HepG2 (cell line): ENCODE results near the gene GNA15. TPM values are rescaled to one million over a fixed set of nuclear protein-coding genes. Genes with fewer than 3 reads are reported as not detected.

ENCODE experiments used
- BHLHE40 ChIP-seq: IDR thresholded peaks from 2 replicates; pipeline ENCODE4 v1.6.1; 2011; ENCODE audit warnings: low read length, improper control_type of control experiment
- CHD2 ChIP-seq: IDR thresholded peaks from 2 replicates; pipeline ENCODE4 v1.6.1; 2011; ENCODE audit warnings: low read depth, low read length, improper control_type of control experiment
- FIP1L1 ChIP-seq: fragments of 200-400 bp; formaldehyde crosslinking; IDR thresholded peaks from 2 replicates; pipeline ENCODE4 v1.6.1; 2018; ENCODE audit warnings: low read depth, mild to moderate bottlenecking, low read length, moderate library complexity, borderline replicate concordance; ENCODE audit not compliant: insufficient read depth
- GPN1 ChIP-seq: sonication (generic); formaldehyde crosslinking; IDR thresholded peaks from 2 replicates; pipeline ENCODE4 v1.5.1; 2020; ENCODE audit warnings: missing genetic modification reagents, borderline replicate concordance
- GTF3A ChIP-seq: sonication (generic); formaldehyde crosslinking; conservative IDR thresholded peaks from 2 replicates; pipeline ENCODE4 v1.4.0; 2020; ENCODE audit warnings: mild to moderate bottlenecking, missing genetic modification reagents
- MTF1 ChIP-seq: sonication (generic); formaldehyde crosslinking; IDR thresholded peaks from 2 replicates; pipeline ENCODE4 v1.5.0; 2020; ENCODE audit warnings: missing genetic modification reagents
- PLRG1 ChIP-seq: fragments of 450-650 bp; conservative IDR thresholded peaks from 2 replicates; pipeline ENCODE4 v1.6.1; 2016
- YY1 ChIP-seq: IDR thresholded peaks from 2 replicates; pipeline ENCODE4 v1.6.1; 2011; ENCODE audit warnings: low read length, low read depth, moderate library complexity, mild to moderate bottlenecking; ENCODE audit not compliant: insufficient read depth, insufficient replicate concordance
- ZFP41 ChIP-seq: sonication (generic); formaldehyde crosslinking; IDR thresholded peaks from 2 replicates; pipeline ENCODE4 v1.4.0; 2020; ENCODE audit warnings: mild to moderate bottlenecking, missing genetic modification reagents, borderline replicate concordance
- ZMAT3 ChIP-seq: sonication (generic); formaldehyde crosslinking; conservative IDR thresholded peaks from 2 replicates; pipeline ENCODE4 v1.7.0; 2021; ENCODE audit warnings: missing genetic modification reagents
- ZMYM3 ChIP-seq: sonication (generic); formaldehyde crosslinking; IDR thresholded peaks from 2 replicates; pipeline ENCODE4 v1.5.1; 2020; ENCODE audit warnings: mild to moderate bottlenecking, missing genetic modification reagents
- ZNF354B ChIP-seq: sonication (generic); formaldehyde crosslinking; IDR thresholded peaks from 2 replicates; pipeline ENCODE4 v1.8.0; 2022; ENCODE audit warnings: mild to moderate bottlenecking, missing genetic modification reagents
- ZNF530 ChIP-seq: sonication (generic); formaldehyde crosslinking; IDR thresholded peaks from 2 replicates; pipeline ENCODE4 v1.5.0; 2020; ENCODE audit warnings: low read depth, mild to moderate bottlenecking, missing genetic modification reagents
- ZNF558 ChIP-seq: sonication (generic); formaldehyde crosslinking; IDR thresholded peaks from 2 replicates; pipeline ENCODE4 v1.9.0; 2022; ENCODE audit warnings: mild to moderate bottlenecking, missing genetic modification reagents, borderline replicate concordance
- ZNF782 ChIP-seq: sonication (generic); formaldehyde crosslinking; IDR thresholded peaks from 2 replicates; pipeline ENCODE4 v1.4.0; 2020; ENCODE audit warnings: missing genetic modification reagents, mild to moderate bottlenecking, borderline replicate concordance
- polyA plus RNA-seq, 8 experiments: library from polyadenylated mRNA; depleted of rRNA in 3 of 8; stranded (reverse) in 7 of 8; unstranded in 1 of 8; fragments of >200 nt; fragmentation: Illumina TruSeq in 4 of 8; extraction: Trizol in 4 of 8; gene quantifications; 2 replicates each; pipeline versions ENCODE4 v1.2.1 to v1.2.3, GENCODE V29; 2011 to 2016; ENCODE audit warnings: low read depth in 4 of 8, missing spikeins in 1 of 8, mixed read lengths in 1 of 8; ENCODE audit not compliant: insufficient read depth in 1 of 8
- total RNA-seq, 5 experiments: library from RNA; depleted of rRNA; stranded (reverse); fragments of >200 nt; fragmentation: Illumina TruSeq; extraction: Trizol; gene quantifications; 2 replicates each; pipeline ENCODE4 v1.2.3, GENCODE V29; 2016; ENCODE audit warnings: low read depth in 1 of 5
- TF ChIP-seq, protein P1 (sequence below): sonication (generic); formaldehyde crosslinking; IDR thresholded peaks from 2 replicates; pipeline ENCODE4; 2020; ENCODE audit warnings: missing genetic modification reagents, mild to moderate bottlenecking, borderline replicate concordance
- TF ChIP-seq, protein P2 (sequence below): sonication (generic); formaldehyde crosslinking; conservative IDR thresholded peaks from 2 replicates; pipeline ENCODE4 v1.8.1; 2023; ENCODE audit warnings: missing genetic modification reagents
- TF ChIP-seq, protein P3 (sequence below): IDR thresholded peaks from 2 replicates; pipeline ENCODE4 v1.6.1; 2016; ENCODE audit warnings: control low read depth
- TF ChIP-seq, protein P4 (sequence below), 2 experiments: sonication (generic) in 1 of 2; formaldehyde crosslinking in 1 of 2; IDR thresholded peaks; 2 replicates each; pipeline versions ENCODE4 v1.5.1 to v1.6.1; 2011 to 2020; ENCODE audit warnings: borderline replicate concordance in 1 of 2, low read depth in 1 of 2, low read length in 1 of 2, mild to moderate bottlenecking in 1 of 2, missing genetic modification reagents in 1 of 2, moderate library complexity in 1 of 2
- TF ChIP-seq, protein P5 (sequence below): sonication (generic); formaldehyde crosslinking; IDR thresholded peaks from 2 replicates; pipeline ENCODE4 v1.5.0; 2020; ENCODE audit warnings: mild to moderate bottlenecking, missing genetic modification reagents, borderline replicate concordance

Gene GNA15
- total and polyA plus RNA-seq, 2 of the 13 experiments (the other 11 are each of a cell fraction or from before 2014, with no cell fraction given) = not detected

DNA sequence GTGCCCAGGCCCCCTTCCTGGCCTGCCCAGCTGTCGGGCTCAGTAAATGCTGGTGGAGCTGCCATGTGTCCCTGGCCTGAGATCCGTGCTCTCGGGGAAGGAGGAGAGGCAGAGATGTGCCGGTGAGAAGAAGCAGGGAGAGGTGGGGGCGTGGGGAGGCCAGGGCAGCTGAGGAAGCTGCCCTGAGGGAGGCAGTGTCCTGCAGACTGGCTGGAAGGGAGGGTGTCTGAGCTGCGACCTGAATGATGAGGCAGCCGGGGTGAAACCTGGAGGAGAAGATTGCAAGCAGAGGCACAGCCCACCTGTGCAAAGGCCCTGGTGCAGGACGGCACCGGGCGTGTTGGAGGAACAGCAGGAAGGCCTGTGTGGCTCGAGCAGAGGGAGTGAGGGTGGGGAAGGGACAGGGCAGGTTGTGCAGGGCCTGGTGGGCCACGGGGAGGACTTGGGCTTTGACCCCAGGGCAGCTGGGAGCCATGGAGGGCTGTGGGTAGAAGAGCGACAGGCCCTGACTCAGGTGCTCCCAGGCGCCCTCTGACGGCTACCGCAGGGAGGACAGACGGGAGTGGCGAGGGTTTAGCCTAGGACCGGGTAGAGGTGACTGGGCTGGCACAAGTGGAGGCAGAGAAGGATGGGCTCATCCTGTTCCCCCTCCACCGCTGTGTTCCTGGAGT, 74.6 kb downstream of the GNA15 start (continued):
- TF ChIP-seq CHD2 = no peak
- no peak for TF ChIP-seq GPN1 (CRISPR knock-in tag)
- TF ChIP-seq MTF1 (CRISPR knock-in tag) = no peak
- TF ChIP-seq ZNF558 (CRISPR knock-in tag) = no peak
- TF ChIP-seq, protein P1, sequence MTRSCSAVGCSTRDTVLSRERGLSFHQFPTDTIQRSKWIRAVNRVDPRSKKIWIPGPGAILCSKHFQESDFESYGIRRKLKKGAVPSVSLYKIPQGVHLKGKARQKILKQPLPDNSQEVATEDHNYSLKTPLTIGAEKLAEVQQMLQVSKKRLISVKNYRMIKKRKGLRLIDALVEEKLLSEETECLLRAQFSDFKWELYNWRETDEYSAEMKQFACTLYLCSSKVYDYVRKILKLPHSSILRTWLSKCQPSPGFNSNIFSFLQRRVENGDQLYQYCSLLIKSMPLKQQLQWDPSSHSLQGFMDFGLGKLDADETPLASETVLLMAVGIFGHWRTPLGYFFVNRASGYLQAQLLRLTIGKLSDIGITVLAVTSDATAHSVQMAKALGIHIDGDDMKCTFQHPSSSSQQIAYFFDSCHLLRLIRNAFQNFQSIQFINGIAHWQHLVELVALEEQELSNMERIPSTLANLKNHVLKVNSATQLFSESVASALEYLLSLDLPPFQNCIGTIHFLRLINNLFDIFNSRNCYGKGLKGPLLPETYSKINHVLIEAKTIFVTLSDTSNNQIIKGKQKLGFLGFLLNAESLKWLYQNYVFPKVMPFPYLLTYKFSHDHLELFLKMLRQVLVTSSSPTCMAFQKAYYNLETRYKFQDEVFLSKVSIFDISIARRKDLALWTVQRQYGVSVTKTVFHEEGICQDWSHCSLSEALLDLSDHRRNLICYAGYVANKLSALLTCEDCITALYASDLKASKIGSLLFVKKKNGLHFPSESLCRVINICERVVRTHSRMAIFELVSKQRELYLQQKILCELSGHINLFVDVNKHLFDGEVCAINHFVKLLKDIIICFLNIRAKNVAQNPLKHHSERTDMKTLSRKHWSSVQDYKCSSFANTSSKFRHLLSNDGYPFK = no peak
- no peak for TF ChIP-seq PLRG1
- TF ChIP-seq GTF3A (CRISPR knock-in tag) = no peak
- TF ChIP-seq, protein P2, sequence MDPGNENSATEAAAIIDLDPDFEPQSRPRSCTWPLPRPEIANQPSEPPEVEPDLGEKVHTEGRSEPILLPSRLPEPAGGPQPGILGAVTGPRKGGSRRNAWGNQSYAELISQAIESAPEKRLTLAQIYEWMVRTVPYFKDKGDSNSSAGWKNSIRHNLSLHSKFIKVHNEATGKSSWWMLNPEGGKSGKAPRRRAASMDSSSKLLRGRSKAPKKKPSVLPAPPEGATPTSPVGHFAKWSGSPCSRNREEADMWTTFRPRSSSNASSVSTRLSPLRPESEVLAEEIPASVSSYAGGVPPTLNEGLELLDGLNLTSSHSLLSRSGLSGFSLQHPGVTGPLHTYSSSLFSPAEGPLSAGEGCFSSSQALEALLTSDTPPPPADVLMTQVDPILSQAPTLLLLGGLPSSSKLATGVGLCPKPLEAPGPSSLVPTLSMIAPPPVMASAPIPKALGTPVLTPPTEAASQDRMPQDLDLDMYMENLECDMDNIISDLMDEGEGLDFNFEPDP (CRISPR knock-in tag) = no peak
- no peak for TF ChIP-seq ZNF354B (CRISPR knock-in tag)
- TF ChIP-seq YY1 = no peak
- TF ChIP-seq, protein P3, sequence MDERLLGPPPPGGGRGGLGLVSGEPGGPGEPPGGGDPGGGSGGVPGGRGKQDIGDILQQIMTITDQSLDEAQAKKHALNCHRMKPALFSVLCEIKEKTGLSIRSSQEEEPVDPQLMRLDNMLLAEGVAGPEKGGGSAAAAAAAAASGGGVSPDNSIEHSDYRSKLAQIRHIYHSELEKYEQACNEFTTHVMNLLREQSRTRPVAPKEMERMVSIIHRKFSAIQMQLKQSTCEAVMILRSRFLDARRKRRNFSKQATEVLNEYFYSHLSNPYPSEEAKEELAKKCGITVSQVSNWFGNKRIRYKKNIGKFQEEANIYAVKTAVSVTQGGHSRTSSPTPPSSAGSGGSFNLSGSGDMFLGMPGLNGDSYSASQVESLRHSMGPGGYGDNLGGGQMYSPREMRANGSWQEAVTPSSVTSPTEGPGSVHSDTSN (CRISPR knock-in tag) = no peak
- TF ChIP-seq ZNF782 = no peak
- TF ChIP-seq ZFP41 = no peak
- no peak for TF ChIP-seq BHLHE40
- TF ChIP-seq, protein P4, sequence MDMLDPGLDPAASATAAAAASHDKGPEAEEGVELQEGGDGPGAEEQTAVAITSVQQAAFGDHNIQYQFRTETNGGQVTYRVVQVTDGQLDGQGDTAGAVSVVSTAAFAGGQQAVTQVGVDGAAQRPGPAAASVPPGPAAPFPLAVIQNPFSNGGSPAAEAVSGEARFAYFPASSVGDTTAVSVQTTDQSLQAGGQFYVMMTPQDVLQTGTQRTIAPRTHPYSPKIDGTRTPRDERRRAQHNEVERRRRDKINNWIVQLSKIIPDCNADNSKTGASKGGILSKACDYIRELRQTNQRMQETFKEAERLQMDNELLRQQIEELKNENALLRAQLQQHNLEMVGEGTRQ (IDR thresholded peaks at IDR 0.05; ENCODE audit: low read depth, low read length) = no peak
- TF ChIP-seq, protein P4 (CRISPR knock-in tag; IDR thresholded peaks at IDR 0.05; ENCODE audit: borderline replicate concordance) = no peak
- peak; percentile 94 for TF ChIP-seq ZMYM3 (CRISPR knock-in tag)
- no peak for TF ChIP-seq ZNF530 (CRISPR knock-in tag)
- TF ChIP-seq, protein P5, sequence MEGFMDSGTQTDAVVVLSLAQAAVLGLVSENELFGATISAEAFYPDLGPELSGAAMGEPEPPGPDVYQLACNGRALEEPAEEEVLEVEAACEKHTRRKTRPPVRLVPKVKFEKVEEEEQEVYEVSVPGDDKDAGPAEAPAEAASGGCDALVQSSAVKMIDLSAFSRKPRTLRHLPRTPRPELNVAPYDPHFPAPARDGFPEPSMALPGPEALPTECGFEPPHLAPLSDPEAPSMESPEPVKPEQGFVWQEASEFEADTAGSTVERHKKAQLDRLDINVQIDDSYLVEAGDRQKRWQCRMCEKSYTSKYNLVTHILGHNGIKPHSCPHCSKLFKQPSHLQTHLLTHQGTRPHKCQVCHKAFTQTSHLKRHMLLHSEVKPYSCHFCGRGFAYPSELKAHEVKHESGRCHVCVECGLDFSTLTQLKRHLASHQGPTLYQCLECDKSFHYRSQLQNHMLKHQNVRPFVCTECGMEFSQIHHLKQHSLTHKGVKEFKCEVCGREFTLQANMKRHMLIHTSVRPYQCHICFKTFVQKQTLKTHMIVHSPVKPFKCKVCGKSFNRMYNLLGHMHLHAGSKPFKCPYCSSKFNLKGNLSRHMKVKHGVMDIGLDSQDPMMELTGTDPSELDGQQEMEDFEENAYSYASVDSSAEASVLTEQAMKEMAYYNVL (CRISPR knock-in tag) = no peak
- TF ChIP-seq ZMAT3 = no peak
- TF ChIP-seq FIP1L1 = no peak
